GM12891 (cell line): ENCODE measurements around the gene REXO4.

Experiments
- PAX5 ChIP-seq: IDR thresholded peaks from 2 replicates; pipeline ENCODE4 v1.6.1; 2011; ENCODE audit warnings: low read length, moderate library complexity, mild to moderate bottlenecking; ENCODE audit not compliant: insufficient read depth, severe bottlenecking
- POLR2A ChIP-seq: IDR thresholded peaks from 2 replicates; pipeline ENCODE4 v1.6.1; 2011; ENCODE audit warnings: low read depth, low read length, control low read depth
- POLR2AphosphoS5 ChIP-seq: IDR thresholded peaks from 2 replicates; pipeline ENCODE4 v1.6.1; 2011; ENCODE audit warnings: low read depth, low read length, control low read depth
- POU2F2 ChIP-seq: IDR thresholded peaks from 2 replicates; pipeline ENCODE4 v1.6.1; 2011; ENCODE audit warnings: low read depth, mild to moderate bottlenecking, control low read depth, low read length, moderate library complexity
- TAF1 ChIP-seq: IDR thresholded peaks from 2 replicates; pipeline ENCODE4 v1.6.1; 2011; ENCODE audit warnings: low read depth, low read length, control low read depth

DNA sequence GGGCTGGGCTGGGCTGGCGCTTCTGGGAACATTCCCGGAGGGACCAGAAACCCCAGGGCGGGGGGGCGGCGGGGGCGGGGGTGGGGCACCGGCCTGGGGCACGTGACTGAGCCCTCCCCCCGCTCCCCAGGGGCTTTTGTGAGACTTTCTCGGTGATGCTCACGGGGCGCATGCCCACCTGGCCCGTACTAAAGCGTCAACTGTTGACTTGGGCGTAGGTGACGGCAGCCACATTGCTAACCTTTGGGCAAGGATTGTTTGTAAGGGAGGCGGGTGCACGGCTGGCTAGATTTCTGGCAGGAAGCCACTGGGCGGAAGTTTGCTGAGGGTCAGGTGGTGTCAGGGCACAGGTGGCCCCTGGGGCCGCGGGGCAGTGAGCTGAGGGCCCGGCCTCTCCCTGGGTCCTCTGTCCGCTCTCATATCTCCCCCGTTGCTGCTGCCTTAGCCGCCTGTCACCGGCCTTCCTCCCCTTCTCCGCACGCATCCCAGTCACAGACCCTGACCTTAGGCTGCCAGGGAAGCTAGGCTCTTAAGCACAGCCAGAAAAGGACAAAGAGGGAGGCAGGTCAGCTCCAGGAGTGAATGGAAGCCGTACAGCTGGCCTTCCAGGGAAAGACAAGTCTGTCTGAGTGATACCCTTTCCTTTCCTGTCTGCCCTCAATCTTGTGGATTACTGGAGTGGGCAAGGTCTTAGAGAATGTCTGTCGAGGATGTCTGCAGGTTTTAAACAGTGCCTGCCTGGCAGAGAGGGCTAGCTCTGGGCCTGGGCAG is 42.8 kb upstream of the REXO4 start:
- TF ChIP-seq POLR2A, result no peak
- no peak for TF ChIP-seq TAF1
- TF ChIP-seq POLR2AphosphoS5, result no peak
- TF ChIP-seq POU2F2, result no peak
- TF ChIP-seq PAX5, result no peak
